ENCODE results near the gene GAL3ST1. TPM values are rescaled to one million over a fixed set of nuclear protein-coding genes. Genes with fewer than 3 reads are reported as not detected.

Gene GAL3ST1
- total RNA-seq: 0.07 and 0.34 TPM in 2 replicates

GRCh38 chr22:30574095-30574981, at the start of gene GAL3ST1:
Gene GAL3ST1, minus strand, starts transcription at chr22:30574665. Its CDS starts 17,273 bp downstream, at chr22:30557392.

GRCh38 chr22:30606455-30607299, 32.2 kb upstream of the GAL3ST1 start, which contains the start of gene TCN2:
Gene TCN2, plus strand, starts transcription at chr22:30607174. Its CDS starts 158 bp downstream, at chr22:30607332.

GRCh38 chr22:30591588-30592359, 17.3 kb upstream of the GAL3ST1 start, which contains the start of gene PES1:
Gene PES1, minus strand, starts transcription at chr22:30591910. Its CDS starts 77 bp downstream, at chr22:30591833.

GRCh38 chr22:30546616-30547015, 27.8 kb downstream of the GAL3ST1 start, which contains the start of gene SEC14L6:
Gene SEC14L6, minus strand, starts transcription at chr22:30546741. Its CDS starts 59 bp downstream, at chr22:30546682.

Other genes starting within 250 kb of the GAL3ST1 start
- gene TBC1D10A, start 247.7 kb downstream of the GAL3ST1 start, total RNA-seq: 10.3 and 23.1 TPM in 2 replicates
- gene SF3A1, start 217.8 kb downstream of the GAL3ST1 start, total RNA-seq: 12.0 and 44.5 TPM in 2 replicates
- gene CCDC157, start 217.7 kb downstream of the GAL3ST1 start, total RNA-seq: 0.34 and 1.1 TPM in 2 replicates
- 9.2 and 14.9 TPM in 2 replicates for gene RNF215, start 187.3 kb downstream of the GAL3ST1 start, total RNA-seq
- gene SEC14L2, start 177.6 kb downstream of the GAL3ST1 start, total RNA-seq: 17.4 and 67.0 TPM in 2 replicates
- gene MTFP1, start 148.9 kb downstream of the GAL3ST1 start, total RNA-seq: 10.6 and 17.8 TPM in 2 replicates
- not detected in 2 replicates for gene SEC14L3, start 102.6 kb downstream of the GAL3ST1 start, total RNA-seq
- 0.36 TPM in 1 of 2 replicates, not detected in the other for gene SEC14L4, start 69.0 kb downstream of the GAL3ST1 start, total RNA-seq
- gene SEC14L6, start 27.9 kb downstream of the GAL3ST1 start, total RNA-seq: 0.14 TPM in 1 of 2 replicates, not detected in the other
- gene PES1, start 17.2 kb upstream of the GAL3ST1 start, total RNA-seq: 92.6 and 95.3 TPM in 2 replicates
- gene TCN2, start 32.5 kb upstream of the GAL3ST1 start, total RNA-seq: 1.0 and 3.3 TPM in 2 replicates
- gene SLC35E4, start 61.1 kb upstream of the GAL3ST1 start, total RNA-seq: 7.5 and 9.9 TPM in 2 replicates
- 8.6 and 9.9 TPM in 2 replicates for gene DUSP18, start 93.2 kb upstream of the GAL3ST1 start, total RNA-seq
- gene OSBP2, start 120.2 kb upstream of the GAL3ST1 start, total RNA-seq: 4.3 and 73.1 TPM in 2 replicates